GM19239 (cell line): Measurements from ENCODE around the gene MCM10.

Experiments used
- DNase-seq: peaks from one replicate; pipeline ENCODE4 v3.0.0; 2011; ENCODE audit warnings: low spot score; ENCODE audit not compliant: insufficient read length
- FAIRE-seq: peaks from 2 replicates; lab custom pipeline; 2011; peaks lifted over from hg19 to GRCh38; lab: Jason Lieb, UNC

MCM10 gene

DNA sequence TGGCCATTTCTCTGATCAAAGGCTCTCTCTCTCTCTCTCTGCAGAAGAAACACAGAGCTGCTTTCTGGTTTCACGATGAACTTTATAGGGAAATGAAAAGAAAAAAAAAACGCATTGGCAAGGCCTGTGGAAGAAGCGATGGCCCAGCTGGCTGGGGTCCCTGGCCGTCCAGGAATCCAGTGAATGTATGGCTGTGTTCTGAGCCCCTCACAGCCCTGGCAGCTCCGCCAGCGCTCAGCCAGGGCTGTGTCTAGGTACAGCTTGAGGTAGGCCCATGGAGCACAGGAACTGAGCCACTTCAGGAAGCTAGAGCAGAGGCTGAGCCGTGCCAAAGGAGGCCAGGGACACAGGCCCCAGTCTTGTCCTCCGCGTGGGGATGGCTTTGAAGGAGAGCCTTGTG, 85.9 kb downstream of the MCM10 start:
- no peak for DNase-seq
- no peak for FAIRE-seq

GRCh38 chr10:13247784-13248183, 86.4 kb downstream of the MCM10 start:
- DNase-seq (no peak), FAIRE-seq (no peak)

- FAIRE-seq: no peak
Observed at GRCh38 chr10:13253726-13254125, 92.4 kb downstream of the MCM10 start.

GRCh38 chr10:13256627-13257026, 95.3 kb downstream of the MCM10 start:
- DNase-seq (no peak), FAIRE-seq (no peak)

More at GRCh38 chr10:13253726-13254125, 92.4 kb downstream of the MCM10 start:
- DNase-seq: no peak

DNA sequence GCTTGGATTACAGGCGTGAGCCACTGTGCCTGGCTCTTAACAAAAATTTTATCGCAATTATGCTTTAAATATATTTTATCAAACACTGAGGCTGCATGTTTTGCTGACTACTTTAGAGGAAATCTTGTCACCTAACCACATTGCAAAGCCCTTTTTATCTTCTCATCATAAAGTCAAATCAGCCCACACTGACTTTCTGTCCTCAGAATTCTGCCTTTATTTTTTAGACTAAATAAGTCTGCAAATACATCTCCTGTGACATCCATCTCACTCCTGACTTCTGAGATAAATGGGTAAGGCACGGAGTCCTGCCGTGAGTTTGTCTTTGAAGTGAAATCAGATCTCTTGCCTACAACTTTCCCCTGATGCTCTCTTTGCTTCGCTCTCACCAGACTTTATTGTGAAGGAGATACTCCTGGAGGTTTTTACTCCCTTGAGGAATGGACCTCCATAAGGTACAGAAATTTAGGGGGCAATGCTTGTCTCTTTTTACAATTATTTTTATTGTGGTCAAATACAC, 96.3 kb downstream of the MCM10 start:
- FAIRE-seq (no peak), DNase-seq (no peak)
